K562 (cell line): Measurements from ENCODE around the gene UFSP2. TPM values are rescaled to one million over a fixed set of nuclear protein-coding genes. Genes with fewer than 3 reads are reported as not detected.

ENCODE experiments used
- BCLAF1 ChIP-seq, 2 experiments: fragments of 450-650 bp in 1 of 2; IDR thresholded peaks; 2 replicates each; pipeline ENCODE4 v1.6.1; 2011 to 2017; ENCODE audit warnings: low read depth in 2 of 2, antibody characterized with exemption in 1 of 2, borderline replicate concordance in 1 of 2, low read length in 1 of 2, mild to moderate bottlenecking in 1 of 2, mixed read lengths in 1 of 2; ENCODE audit not compliant: control insufficient read depth in 1 of 2
- CCNT2 ChIP-seq: IDR thresholded peaks from 2 replicates; pipeline ENCODE4 v1.6.1; 2011; ENCODE audit warnings: borderline replicate concordance, low read depth, mild to moderate bottlenecking, moderate library complexity, mixed read lengths, low read length; ENCODE audit not compliant: insufficient read length; ENCODE audit errors: extremely low read depth
- IRF9 ChIP-seq: fragments of 450-650 bp; IDR thresholded peaks from 2 replicates; pipeline ENCODE4 v1.6.1; 2016; ENCODE audit warnings: missing biosample characterization, missing genetic modification characterization
- L3MBTL2 ChIP-seq: fragments of 450-650 bp; IDR thresholded peaks from 2 replicates; pipeline ENCODE4 v1.6.1; 2016; ENCODE audit warnings: mild to moderate bottlenecking, moderate library complexity
- SFPQ ChIP-seq: fragments of 200-400 bp; formaldehyde crosslinking; IDR thresholded peaks from 2 replicates; pipeline ENCODE4 v1.6.1; 2017; ENCODE audit warnings: mild to moderate bottlenecking, low read depth, low read length, moderate library complexity
- SIN3B ChIP-seq: fragments of 450-650 bp; IDR thresholded peaks from 2 replicates; pipeline ENCODE4 v1.6.1; 2017; ENCODE audit warnings: low read depth, mild to moderate bottlenecking, moderate library complexity
- ZBTB7A ChIP-seq: IDR thresholded peaks from 2 replicates; pipeline ENCODE4 v1.6.1; 2011; ENCODE audit warnings: low read depth, mild to moderate bottlenecking, low read length, moderate library complexity, borderline replicate concordance; ENCODE audit not compliant: control insufficient read depth
- ZBTB8A ChIP-seq: fragments of 450-650 bp; IDR thresholded peaks from 2 replicates; pipeline ENCODE4 v1.6.1; 2018; ENCODE audit warnings: mild to moderate bottlenecking, moderate library complexity; ENCODE audit not compliant: partially characterized antibody
- ZNF512 ChIP-seq: IDR thresholded peaks from 2 replicates; pipeline ENCODE4 v1.6.1; 2016; ENCODE audit warnings: missing genetic modification characterization, missing compliant biosample characterization
- polyA plus RNA-seq, 8 experiments: library from polyadenylated mRNA; depleted of rRNA in 4 of 8; stranded (reverse) in 5 of 8; unstranded in 3 of 8; fragments of >200 nt; fragmentation: Nextera tagmentation in 2 of 8; fragmentation: Illumina TruSeq in 1 of 8; extraction: Ambion mirVana in 2 of 8; extraction: Trizol in 1 of 8; gene quantifications; 2 replicates each; pipeline versions ENCODE4 v1.2.1 to v1.2.3, GENCODE V29; 2011 to 2014; ENCODE audit warnings: inconsistent platforms in 1 of 8, missing spikeins in 1 of 8
- total RNA-seq, 7 experiments: library from RNA; depleted of rRNA in 6 of 7; stranded (reverse); fragments of >200 nt in 6 of 7; fragmentation: Illumina TruSeq in 2 of 7; extraction: Trizol in 2 of 7; gene quantifications; 2 replicates each; pipeline versions ENCODE4 v1.2.1 to v1.2.3, GENCODE V29; 2011 to 2021; ENCODE audit warnings: low replicate concordance in 1 of 7
- TF ChIP-seq, protein P1 (sequence below): fragments of 250-450 bp; sonication (Bioruptor Pico); IDR thresholded peaks from 2 replicates; pipeline ENCODE4 v1.5.0; 2021; ENCODE audit warnings: mild to moderate bottlenecking, borderline replicate concordance

UFSP2 gene
- total and polyA plus RNA-seq, 9 of the 15 experiments (the other 6 are each of a cell fraction or from before 2014, with no cell fraction given) = 20.1 to 55.8 (median 26.6) TPM

- no peak for TF ChIP-seq ZNF512 (tag)
- TF ChIP-seq ZBTB8A = no peak
- 0 out of 2 replicates have a peak, but pooled peaks have one; percentile 19 for TF ChIP-seq SIN3B
- no peak for TF ChIP-seq IRF9 (tag)
- no peak for TF ChIP-seq ZBTB7A
- peak; percentile 87 for TF ChIP-seq L3MBTL2
- TF ChIP-seq, protein P1, sequence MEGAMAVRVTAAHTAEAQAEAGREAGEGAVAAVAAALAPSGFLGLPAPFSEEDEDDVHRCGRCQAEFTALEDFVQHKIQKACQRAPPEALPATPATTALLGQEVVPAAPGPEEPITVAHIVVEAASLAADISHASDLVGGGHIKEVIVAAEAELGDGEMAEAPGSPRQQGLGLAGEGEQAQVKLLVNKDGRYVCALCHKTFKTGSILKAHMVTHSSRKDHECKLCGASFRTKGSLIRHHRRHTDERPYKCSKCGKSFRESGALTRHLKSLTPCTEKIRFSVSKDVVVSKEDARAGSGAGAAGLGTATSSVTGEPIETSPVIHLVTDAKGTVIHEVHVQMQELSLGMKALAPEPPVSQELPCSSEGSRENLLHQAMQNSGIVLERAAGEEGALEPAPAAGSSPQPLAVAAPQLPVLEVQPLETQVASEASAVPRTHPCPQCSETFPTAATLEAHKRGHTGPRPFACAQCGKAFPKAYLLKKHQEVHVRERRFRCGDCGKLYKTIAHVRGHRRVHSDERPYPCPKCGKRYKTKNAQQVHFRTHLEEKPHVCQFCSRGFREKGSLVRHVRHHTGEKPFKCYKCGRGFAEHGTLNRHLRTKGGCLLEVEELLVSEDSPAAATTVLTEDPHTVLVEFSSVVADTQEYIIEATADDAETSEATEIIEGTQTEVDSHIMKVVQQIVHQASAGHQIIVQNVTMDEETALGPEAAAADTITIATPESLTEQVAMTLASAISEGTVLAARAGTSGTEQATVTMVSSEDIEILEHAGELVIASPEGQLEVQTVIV (CRISPR knock-in tag) = no peak
- TF ChIP-seq CCNT2 = peak; percentile 38
- no peak for TF ChIP-seq SFPQ
- peak in 1 of 2 experiments; percentile 96; a peak in 2 of 4 replicates for TF ChIP-seq BCLAF1 (IDR thresholded peaks at IDR 0.05; ENCODE audit: borderline replicate concordance in 1 of 2, control insufficient read depth in 1 of 2, low read depth in 2 of 2, low read length in 1 of 2)
Measured at GRCh38 chr4:185425647-185426352, at the start of gene UFSP2 (continued).
